NCI-H1092 (cell line): ENCODE results near the gene ABCA2.
"Not testable (repeated sequence)": the region's sequence is repeated elsewhere in the genome, so short reads cannot be mapped to it uniquely, and the experiment has no call there.

Experiments
- DNase-seq: peaks from one replicate; lab custom pipeline; 2025; lab: John Stamatoyannopoulos, UW

The ABCA2 gene

DNA sequence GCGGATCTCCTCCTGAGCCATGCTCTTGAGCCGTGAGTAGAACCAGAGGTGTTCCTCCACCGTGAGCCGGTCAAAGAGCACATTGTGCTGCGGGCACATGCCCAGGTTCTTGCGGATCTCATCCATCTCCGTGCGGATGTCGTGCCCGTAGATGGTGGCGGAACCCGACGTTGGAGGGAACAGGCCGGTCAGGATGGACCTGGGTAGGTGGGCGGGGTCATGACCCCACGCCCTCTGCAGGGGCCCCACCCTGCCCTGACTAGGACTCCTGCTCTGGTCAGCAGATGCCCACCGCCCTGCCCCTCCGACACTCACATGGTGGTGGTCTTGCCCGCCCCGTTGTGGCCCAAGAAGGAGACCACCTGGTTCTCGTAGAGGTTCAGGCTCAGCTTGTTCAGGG lies 12.1 kb downstream of the ABCA2 start:
- no peak for DNase-seq

DNA sequence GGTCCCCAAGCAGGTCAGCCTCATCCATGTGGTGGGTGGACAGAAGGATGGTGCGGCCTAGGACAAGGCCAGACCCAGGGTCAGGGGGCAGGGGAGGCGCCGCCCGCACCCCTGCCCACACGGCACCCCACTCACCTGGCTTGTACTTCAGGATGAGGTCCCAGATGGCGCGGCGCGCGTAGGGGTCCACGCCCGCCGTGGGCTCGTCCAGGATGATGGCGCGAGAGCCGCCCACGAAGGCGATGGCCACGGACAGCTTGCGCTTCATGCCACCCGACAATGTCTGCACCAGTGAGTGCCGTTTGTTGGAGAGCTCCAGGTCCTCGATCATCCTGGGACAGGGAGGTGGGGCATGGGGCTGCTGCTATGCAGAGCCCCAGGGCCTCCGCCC lies 12.5 kb downstream of the ABCA2 start:
- DNase-seq = no peak

DNA sequence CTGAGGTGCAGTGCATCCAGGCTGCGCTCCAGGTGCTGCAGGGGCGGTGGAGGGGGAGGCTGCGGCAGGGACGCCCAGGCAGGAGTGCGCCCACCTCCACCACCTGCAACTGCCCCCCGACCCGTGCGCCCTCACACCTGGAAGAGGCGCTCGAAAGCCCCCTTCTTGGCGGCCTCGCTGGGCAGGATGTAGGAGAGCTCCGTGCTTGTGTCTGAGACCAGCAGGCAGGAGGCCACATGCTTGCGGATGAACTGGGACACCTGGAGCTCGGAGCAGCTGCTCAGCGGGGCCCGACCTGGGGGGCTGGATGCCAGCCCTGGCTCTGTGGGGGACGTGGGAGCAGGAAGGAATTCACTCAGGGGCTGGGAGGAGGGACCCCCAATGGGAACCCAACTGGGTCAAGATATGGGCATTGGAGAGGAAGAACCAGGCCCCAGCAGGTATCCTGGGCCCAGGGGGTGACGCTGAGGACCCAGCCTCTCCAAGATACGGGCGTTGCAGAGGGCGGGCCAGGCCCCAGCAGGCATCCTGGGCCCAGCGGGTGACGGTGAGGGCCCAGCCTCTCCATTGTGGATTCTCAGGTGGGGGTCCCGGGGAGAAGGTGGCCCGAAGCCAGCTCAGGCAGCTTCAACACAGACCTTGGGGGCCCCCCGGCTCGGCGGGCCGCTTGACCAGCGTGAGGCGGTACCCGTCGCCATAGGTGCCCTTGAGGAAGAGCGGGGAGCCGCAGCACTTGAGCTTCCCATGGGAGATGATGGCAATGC lies 13.1 kb downstream of the ABCA2 start:
- DNase-seq = no peak

DNA sequence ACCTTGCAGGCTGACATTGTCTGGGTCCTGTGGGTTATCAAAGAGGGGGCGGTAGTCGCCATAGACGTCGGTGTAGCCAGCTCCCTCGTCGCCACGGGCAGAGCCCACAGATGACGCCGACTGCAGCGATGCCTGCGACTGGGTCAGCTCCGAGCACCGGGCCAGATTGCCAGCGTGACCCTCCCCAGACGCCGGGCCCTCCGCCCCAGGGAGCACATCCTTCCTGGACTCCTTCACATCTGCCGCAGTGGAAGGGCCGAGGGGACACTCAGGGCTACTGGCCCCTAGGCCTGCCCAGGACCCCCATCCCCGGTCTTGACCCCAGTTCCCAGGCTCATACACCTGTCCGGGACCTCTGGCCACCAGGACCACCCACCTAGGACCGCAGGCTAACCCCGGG lies 13.9 kb downstream of the ABCA2 start:
- no peak for DNase-seq

DNA sequence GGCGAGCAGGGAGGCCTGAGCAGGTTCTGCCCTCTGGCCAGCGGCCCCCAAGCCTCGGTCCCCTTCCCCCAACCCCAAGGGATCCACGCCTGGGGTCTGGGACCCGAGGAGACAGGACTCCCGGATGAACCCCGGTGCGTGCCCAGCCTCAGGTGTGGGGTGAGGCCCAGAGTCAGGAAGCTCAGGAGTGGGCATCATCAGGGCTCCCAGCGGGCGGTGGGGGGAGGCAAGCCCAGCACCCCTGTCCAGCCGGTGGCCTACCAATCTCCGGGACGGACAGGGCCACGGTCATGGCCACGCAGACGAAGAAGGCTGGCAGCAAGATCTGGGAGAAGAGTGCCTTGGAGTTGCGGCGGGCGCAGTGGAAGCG lies 14.5 kb downstream of the ABCA2 start:
- no peak for DNase-seq

DNA sequence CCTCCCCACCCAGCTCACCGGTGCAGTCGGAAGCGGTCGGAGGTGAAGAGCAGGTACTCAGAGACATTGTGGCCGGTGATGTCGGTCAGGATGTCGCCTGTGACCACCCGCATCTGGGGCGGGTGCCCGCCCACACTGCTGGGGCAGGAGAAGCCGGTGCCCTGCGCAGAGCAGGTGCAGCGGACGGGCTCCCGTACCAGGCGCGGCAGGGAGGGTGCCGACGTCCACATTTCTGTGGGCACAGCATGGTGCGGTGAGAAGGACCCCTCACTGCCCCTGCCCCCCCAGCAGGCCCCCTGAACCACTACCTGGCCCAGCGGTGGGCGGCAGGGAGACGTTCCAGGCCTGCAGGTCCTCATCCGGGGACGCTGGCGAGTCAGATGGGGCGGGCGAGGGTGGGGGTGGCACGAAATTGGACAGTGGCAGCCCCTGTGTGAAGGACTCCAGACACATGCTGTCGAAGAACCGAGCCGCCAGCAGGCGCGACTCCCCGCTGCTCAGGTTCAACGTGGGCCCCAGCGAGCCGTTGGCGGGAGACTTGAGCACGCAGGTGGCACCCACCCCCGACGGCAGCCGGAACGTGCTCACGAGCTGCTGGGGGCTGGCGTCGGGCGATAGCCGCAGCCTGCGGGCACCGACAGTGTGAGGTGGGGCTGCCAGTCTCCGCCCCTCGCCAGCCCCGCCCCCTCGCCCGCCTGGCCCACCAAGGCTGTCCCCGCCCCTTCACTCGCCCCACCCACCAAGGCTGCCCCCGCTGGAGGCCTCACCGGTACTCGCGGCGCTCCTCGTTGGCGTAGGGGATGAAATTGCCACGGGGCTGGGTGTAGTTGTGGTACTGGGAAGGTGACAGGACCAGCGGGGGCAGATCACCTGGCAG lies 15.1 kb downstream of the ABCA2 start:
- DNase-seq = no peak

DNA sequence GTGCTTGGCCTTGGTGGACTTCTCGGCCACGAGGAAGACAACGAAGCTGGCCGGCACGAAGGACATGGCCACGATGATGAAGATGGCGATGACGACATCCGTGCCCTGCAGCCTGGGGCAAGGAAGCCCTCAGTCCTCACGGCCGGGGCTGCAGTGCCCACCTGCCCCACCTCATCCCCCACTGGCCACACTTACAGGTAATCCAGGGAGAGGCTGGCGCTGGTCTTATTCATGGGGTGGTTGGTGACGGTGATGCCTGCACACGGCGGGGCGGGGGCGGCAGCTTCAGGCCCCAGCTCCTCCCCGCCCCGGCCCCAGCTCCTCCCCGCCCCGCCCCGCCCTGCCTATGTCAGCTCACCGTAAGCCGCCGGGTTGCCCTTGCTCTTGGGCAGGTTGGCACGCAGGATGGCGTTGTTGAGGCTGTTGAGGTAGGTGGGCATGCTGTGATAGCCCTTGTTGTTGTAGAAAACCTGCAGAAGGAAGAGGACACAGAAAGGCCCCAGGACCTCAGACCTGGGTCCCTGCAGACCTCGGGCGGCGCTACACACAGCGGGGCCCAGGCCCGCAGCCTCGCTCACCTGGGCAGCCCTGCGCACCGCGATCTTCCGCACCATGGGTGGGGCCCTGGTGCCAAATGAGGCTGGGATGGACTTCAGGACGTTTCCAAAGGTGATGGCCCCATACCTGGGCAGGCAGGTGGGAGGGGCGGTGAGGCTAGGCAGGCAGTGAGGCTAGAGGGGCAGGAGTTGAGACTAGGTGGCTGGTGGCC lies 15.9 kb downstream of the ABCA2 start:
- no peak for DNase-seq

DNA sequence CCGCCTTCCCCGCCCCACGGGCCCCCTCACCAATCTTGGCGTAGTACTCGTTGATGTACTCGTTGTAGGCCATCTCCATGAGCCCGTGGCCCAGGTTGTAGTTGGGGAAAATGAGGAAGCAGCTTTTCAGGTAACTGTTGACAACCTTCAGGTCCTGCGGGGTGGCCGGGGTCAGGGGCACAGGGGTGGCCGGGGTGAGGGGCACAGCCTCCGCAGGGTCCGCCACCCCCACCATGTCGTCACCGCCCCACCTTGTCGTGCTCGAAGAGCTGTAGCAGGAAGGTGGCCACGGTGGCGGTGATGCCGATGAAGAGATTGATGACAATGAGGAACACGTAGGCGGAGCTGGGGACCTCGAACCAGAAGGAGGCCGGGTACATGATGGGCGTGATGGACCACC lies 16.9 kb downstream of the ABCA2 start:
- no peak for DNase-seq

DNA sequence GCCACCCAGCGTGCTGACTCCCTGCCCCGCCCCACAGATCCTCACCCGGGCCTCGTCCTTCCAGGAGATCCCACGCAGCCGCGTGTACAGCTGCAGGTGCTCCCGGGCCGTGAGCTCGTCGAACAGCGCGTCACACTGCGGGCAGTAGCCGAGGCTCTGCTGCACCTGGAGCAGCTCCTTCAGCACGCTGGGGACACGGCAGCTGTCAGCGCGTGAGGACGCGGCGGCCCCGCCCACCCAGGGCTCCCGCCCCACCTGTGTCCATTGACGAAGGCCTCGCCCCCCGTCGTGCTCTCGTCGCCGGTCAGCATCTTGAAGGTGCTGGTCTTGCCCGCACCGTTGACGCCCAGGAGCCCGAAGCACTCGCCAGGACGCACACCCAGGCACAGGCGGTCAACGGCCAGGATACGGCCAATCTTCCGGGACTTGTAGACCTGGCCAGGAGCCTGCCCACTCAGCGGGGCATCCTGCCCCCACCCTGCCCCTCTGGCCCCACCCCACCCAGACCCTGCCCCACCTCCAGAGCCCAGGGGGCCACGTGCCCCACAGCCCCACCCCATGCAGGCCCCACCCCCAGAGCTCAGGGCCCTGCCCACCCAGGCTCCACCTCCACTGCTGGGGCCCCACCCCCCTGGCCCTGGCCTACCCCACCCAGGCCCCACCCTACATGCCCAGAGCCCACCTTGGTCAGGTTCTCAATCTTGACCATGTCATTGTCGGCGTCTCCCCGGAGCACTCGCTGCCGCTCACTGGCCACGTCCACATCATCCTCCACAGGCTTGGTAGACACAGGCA lies 17.9 kb downstream of the ABCA2 start:
- DNase-seq = no peak

DNA sequence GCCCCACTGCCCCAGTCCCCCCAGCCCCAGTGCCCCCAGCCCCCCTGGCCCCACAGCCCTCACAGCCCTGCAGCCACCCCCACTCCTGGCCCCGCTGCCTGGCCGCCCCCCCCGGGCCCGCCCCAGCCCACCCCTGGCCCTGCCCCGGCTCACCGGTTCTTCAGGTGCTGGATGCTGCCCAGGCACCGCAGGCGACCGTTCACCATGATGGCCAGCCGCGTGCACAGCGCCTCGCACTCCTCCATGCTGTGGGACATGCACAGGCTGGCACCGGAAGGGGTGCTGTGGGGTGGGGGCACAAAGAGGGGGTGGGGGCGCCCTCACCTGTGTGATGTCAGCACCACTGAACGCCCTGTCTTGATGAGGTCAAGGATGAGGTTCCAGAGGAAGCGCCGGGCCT lies 18.8 kb downstream of the ABCA2 start:
- no peak for DNase-seq

DNA sequence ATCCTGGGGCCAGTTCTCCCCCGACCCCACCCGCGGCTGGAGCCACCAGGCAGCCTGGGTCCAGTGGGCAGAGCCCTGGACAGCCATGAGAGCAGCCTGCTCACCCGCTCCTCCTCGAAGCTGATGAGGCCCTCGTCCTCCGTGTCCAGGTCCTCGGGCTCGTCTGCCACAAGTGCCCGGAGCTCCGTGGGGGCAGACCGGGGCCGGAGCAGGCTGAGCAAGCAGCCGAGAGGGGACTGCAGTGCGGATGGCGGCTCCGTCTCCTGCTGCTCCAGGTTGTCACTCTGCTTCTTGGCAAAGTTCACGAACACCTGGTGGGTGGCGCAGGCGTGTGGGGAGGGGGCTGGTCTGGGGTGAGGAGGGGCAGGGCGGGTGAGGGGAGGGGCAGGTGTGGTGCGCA lies 19.7 kb downstream of the ABCA2 start:
- DNase-seq = no peak

DNA sequence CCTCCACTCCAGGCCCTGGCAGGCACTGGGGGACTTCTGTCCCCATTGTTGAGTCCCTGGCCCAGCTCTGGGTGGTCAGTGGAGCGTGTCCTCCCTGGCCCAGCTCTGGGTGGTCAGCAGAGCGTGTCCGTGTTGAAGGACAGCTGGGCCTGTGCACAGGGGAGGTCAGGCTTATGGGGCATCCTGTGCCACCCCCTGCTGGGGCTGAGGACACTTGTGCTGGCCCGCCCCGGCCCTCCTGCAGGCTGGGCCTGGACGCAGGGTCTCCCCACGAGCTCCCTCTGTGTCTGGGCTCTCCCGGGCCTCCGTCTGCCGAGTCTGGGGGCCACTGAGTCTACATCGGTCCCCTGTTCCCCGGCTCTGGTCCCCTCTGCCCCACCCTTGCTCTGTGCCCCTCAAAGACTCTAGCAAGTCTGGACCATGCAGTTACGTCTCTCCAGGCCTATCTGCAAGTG lies 20.2 kb downstream of the ABCA2 start:
- no peak for DNase-seq

DNA sequence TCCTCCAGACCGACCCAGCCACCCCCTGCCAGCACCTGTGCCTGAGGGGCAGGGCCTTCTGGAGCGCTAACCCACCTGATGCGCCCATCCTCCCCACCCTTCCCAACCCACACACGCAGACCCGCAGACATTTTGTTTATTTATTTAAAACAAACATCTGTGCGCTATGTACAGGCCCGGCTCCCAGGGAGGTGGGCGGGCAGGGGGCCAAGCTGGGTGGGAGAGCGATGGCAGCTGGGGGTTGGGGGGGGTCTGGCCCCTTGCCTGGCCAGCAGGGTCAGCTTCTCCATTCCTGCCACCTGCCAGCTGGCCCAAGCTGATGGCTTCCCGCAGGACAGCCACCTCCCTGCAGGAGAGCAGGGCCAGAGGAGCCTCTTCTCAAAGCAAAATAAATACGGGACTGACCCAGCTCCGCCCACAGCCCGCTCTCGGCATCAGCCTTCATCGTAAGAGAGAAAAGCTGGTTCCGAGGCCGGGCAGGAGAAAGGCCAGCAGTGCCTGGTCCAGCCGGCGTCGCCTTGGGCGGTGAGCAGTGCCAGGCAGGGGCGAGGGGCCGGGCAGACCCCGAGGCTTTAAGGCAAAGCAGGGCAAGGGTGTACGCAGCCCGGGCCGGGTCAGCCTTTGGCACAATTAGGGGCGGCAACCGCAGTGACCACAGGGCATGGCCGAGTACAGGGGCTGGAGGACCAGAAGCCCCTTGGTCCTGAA lies 20.8 kb downstream of the ABCA2 start:
- DNase-seq = peak; percentile 38

DNA sequence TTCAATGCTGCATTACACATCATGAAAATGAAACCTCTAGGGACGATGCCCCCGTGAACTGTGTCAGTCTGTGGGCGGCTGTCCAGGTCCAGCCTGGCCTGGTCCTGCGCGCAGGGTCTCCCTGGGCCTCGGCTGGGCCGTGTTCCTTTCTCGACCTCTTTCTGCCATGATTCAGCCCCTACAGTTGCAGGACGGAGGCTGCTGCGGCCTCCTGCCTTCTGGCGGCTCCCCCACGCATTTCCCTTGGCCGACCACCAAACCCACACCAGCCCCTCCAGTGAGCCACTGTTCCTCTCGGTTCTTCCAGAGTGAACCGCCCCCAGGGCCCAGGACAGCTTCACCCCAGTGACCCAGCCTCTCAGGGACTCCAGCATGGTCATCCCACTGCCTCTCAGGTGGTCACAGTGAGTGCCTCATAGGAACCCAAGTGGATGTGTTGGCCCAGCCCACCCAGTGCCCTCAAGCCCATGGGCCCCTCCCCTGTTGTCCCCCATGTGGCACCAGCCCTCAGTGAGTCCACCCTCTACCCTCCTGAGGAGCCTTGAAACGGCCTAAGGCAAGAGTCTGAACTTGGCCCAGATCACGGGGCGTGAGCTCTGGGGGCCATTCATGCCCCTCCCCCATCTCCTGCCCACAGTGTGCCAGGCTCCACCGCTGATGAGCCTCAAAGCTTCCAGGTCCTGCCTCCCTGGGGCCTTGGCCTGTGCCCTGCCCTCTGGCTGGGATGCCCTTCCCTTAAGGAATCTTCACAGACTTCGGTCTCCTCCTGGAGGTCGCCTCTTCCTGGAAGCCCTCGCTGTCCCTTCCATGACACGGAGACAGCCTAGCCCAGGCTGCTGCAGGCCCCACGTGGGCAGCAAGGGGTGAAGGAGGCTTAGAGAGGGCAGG lies 21.7 kb downstream of the ABCA2 start:
- DNase-seq = no peak

DNA sequence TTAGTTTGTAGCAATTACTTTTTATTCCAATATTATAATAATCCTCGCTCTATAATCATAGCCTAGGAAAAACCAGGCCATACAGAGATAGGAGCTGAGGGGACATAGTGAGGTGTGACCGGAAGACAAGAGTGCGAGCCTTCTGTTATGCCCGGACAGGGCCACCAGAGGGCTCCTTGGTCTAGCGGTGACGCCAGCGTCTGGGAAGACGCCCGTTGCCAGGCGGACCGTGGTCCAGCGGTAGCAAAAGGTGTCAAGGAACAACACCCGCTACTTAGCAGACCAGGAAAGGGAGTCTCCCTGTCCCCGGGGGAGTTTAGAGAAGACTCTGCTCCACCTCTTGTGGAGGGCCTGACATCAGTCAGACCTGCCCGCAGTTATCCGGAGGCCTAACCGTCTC lies 23.8 kb downstream of the ABCA2 start:
- not testable (repeated sequence) for DNase-seq

DNA sequence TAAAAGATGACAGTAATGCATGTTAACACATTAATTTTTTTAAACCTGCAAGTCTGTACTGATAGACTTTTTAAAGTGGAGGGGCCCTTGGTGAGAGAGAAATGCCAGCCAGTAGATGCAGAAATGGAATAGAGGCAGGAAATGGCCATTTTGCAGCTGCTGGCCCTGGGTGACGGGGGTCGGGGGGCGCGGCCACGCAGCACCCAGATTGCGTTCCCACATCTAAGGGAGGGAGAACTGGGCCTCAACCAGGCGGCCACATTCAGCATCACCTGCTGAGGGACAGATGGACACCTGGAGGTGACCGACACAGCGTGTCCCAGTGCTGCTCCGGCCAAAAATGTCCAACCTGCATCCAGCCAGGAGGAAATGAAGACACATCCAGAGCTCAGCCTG lies 25.4 kb downstream of the ABCA2 start:
- DNase-seq = no peak

DNA sequence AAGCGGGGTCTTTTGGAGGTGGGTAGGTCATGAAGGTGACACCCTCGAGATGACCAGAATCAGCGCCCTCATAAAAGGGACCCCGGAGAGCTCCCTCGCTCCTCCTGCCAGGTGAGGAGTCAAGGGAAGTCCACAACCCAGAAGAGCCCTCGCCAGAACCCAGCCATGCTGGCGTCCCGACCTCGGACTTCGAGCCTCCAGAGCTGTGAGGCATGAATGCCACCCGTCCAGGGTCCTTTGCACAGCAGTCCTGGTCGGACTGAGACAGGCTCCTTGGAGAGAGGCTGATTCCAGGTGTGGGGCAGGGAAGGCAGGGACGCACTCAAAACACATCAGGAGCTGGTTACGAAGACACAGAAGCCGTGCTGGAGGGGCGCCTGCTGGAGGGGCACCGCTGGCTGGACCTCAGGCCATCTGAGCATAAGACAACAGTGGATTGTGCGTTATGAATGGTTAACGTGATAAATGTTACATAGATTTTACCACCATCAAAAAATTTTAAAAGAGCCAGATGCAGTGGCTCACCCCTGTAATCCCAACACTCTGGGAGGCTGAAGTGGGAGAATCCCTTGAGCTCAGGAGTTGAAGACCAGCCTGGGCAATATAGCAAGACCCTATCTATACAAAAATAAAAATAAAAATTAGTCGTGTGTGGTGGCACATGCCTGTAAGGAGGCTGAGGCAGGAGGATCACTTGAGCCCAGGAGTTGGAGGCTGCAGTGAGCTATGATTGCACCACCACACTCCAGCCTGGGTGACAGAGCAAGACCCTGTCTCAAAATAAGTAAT lies 26.0 kb downstream of the ABCA2 start:
- DNase-seq = no peak

DNA sequence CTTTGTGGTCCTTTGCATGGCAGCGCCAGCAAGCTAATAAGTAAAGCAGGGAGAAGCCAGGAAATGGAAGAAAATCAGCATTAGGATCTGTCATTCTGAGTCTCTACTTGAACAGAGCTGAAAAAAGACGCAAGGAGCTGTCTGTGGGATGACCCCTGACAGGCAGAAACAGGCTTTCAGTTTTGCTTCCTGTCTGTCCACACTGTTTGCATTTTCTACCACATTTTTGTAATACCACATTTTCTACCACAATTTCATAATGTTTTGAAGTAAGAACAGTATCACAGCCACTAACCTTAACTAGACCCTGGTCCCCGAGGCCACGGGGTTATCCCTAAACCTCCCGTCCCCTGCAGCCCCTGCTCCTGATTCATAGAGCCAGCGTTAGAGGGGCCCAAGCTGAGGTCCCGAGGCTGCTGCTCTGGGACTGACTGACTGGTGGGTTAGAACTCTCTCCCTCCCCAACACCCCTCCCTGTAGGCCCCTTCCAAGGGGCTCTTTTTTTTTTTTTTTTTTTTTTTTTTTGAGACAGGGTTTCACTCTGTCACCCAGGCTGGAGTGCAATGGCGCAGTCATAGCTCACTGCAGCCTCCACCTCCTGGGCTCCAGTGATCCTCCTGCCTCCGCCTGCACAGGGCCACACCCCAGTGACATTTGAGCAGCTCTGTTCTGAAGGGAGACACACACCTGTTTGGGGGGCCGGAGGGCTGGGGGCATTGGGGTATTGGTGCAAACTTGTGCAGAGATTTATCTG lies 27.7 kb downstream of the ABCA2 start:
- no peak for DNase-seq

DNA sequence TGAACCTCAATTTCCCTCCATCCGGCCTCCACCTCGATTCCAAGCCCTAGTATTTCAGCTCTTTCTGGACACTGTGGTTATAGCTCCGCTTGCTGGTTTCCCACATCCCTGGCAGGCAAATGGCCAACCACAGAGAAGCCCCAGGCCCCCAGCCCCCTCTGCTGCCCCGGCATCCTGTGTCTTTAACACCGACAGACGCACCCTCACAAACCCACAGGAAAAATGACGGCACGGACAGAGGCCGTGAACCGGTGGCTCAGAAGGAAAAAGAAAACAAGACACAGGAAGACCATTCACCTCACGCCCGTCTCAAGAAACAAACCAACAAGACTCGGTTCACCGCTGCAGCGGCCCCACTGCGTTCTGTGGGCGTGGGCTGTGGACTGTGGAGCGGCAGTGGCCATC lies 30.2 kb downstream of the ABCA2 start:
- DNase-seq = no peak
